HCT116 (cell line): ENCODE measurements around the gene LRRC31.

Experiments used
- CEBPB ChIP-seq: IDR thresholded peaks from 2 replicates; pipeline ENCODE4 v1.6.1; 2012; ENCODE audit warnings: low read depth
- CTCF ChIP-seq, 3 experiments: fragments of 200-600 bp in 1 of 3; sonication (generic) in 1 of 3; IDR thresholded peaks in 2 of 3; conservative IDR thresholded peaks in 1 of 3; 2 replicates each; pipeline ENCODE4 v1.5.1; 2012 to 2017; ENCODE audit warnings: low read depth in 2 of 3, low read length in 2 of 3, antibody characterized with exemption in 1 of 3, borderline replicate concordance in 1 of 3, control low read depth in 1 of 3, mild to moderate bottlenecking in 1 of 3, mixed read lengths in 1 of 3, mixed run types in 1 of 3, moderate library complexity in 1 of 3; ENCODE audit not compliant: insufficient read depth in 1 of 3
- EZH2 ChIP-seq: fragments of 200-600 bp; sonication (generic); IDR thresholded peaks from 2 replicates; pipeline ENCODE4 v1.6.1; 2017; ENCODE audit warnings: antibody characterized with exemption, mixed run types
- EZH2phosphoT487 ChIP-seq: fragments of 200-600 bp; IDR thresholded peaks from 2 replicates; pipeline ENCODE4 v1.6.1; 2018; ENCODE audit warnings: antibody characterized with exemption, borderline replicate concordance
- FOSL1 ChIP-seq: IDR thresholded peaks from 2 replicates; pipeline ENCODE4 v1.6.1; 2012; ENCODE audit warnings: low read depth
- POLR2A ChIP-seq: IDR thresholded peaks from 2 replicates; pipeline ENCODE4 v1.7.0; 2011; ENCODE audit warnings: borderline replicate concordance; ENCODE audit not compliant: insufficient read depth, insufficient read length; ENCODE audit errors: extremely low read depth
- POLR2AphosphoS5 ChIP-seq: IDR thresholded peaks from 2 replicates; pipeline ENCODE4 v1.6.1; 2011; ENCODE audit warnings: mild to moderate bottlenecking, low read depth, low read length, moderate library complexity
- RAD21 ChIP-seq: IDR thresholded peaks from 2 replicates; pipeline ENCODE4 v1.6.1; 2012; ENCODE audit warnings: low read depth, mild to moderate bottlenecking
- SRF ChIP-seq: IDR thresholded peaks from 2 replicates; pipeline ENCODE4 v1.6.1; 2012; ENCODE audit warnings: low read depth
- ZFX ChIP-seq: fragments of 450-650 bp; IDR thresholded peaks from 2 replicates; pipeline ENCODE4 v1.6.1; 2017
- TF ChIP-seq, protein P1 (sequence below): IDR thresholded peaks from 2 replicates; pipeline ENCODE4 v1.6.1; 2012; ENCODE audit warnings: low read depth

DNA sequence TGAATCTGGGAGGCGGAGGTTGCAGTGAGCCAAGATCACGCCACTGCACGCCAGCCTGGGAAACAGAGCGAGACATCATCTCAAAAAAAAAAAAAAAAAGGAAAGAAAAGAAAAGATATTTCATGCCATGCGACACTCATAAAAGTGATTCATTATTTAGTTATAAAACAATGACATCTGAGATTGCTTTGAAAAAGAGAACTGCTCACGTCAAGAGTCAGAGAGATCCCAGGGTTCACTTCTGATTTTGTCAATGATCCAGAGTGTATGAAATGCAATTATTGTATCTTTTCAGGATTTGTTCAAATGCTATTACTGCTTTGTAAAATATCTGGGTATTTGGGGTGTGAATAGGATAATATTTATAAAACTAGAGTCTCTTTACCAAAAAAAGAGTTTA lies 35.7 kb upstream of the LRRC31 start:
- TF ChIP-seq, protein P1, sequence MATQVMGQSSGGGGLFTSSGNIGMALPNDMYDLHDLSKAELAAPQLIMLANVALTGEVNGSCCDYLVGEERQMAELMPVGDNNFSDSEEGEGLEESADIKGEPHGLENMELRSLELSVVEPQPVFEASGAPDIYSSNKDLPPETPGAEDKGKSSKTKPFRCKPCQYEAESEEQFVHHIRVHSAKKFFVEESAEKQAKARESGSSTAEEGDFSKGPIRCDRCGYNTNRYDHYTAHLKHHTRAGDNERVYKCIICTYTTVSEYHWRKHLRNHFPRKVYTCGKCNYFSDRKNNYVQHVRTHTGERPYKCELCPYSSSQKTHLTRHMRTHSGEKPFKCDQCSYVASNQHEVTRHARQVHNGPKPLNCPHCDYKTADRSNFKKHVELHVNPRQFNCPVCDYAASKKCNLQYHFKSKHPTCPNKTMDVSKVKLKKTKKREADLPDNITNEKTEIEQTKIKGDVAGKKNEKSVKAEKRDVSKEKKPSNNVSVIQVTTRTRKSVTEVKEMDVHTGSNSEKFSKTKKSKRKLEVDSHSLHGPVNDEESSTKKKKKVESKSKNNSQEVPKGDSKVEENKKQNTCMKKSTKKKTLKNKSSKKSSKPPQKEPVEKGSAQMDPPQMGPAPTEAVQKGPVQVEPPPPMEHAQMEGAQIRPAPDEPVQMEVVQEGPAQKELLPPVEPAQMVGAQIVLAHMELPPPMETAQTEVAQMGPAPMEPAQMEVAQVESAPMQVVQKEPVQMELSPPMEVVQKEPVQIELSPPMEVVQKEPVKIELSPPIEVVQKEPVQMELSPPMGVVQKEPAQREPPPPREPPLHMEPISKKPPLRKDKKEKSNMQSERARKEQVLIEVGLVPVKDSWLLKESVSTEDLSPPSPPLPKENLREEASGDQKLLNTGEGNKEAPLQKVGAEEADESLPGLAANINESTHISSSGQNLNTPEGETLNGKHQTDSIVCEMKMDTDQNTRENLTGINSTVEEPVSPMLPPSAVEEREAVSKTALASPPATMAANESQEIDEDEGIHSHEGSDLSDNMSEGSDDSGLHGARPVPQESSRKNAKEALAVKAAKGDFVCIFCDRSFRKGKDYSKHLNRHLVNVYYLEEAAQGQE = no peak
- TF ChIP-seq FOSL1 (no peak), POLR2A (no peak), EZH2phosphoT487 (no peak), EZH2 (no peak), CTCF (IDR thresholded peaks at IDR 0.05 in 2 of 3, conservative IDR thresholded peaks at IDR 0.05 in 1 of 3; ENCODE audit: borderline replicate concordance in 1 of 3, insufficient read depth in 1 of 3, low read depth in 2 of 3, low read length in 2 of 3) (no peak), POLR2AphosphoS5 (no peak), RAD21 (no peak), ZFX (no peak), CEBPB (no peak), SRF (no peak)
